H1 (cell line): ENCODE measurements around the gene SNX2.

Experiments
- CTCF ChIP-seq, 3 experiments: IDR thresholded peaks; 1 replicate in 2 of 3; 2 replicates in 1 of 3; pipeline versions ENCODE4 v1.5.1 to v1.6.1; 2011; ENCODE audit warnings: low read length in 3 of 3, mild to moderate bottlenecking in 3 of 3, inconsistent platforms in 2 of 3, low read depth in 1 of 3, moderate library complexity in 1 of 3; ENCODE audit not compliant: insufficient read depth in 1 of 3; ENCODE audit errors: control extremely low read depth in 1 of 3
- RAD21 ChIP-seq, 2 experiments: IDR thresholded peaks in 1 of 2; conservative IDR thresholded peaks in 1 of 2; 2 replicates each; pipeline ENCODE4 v1.6.1; 2011; ENCODE audit warnings: low read depth in 2 of 2, low read length in 2 of 2, improper control_type of control experiment in 1 of 2, inconsistent platforms in 1 of 2, mild to moderate bottlenecking in 1 of 2, moderate library complexity in 1 of 2
- SRF ChIP-seq: IDR thresholded peaks from 2 replicates; pipeline ENCODE4 v1.6.1; 2011; ENCODE audit warnings: mild to moderate bottlenecking, low read depth, low read length, moderate library complexity

GRCh38 chr5:122775550-122776542 lies 966 bp downstream of the SNX2 start:
- TF ChIP-seq SRF (no peak), CTCF (IDR thresholded peaks at IDR 0.05; ENCODE audit: control extremely low read depth in 1 of 3, insufficient read depth in 1 of 3, low read depth in 1 of 3, low read length in 3 of 3) (no peak), RAD21 (IDR thresholded peaks at IDR 0.05 in 1 of 2, conservative IDR thresholded peaks at IDR 0.05 in 1 of 2; ENCODE audit: low read depth in 2 of 2, low read length in 2 of 2) (no peak)
